ENCODE results near the gene MTF1.
"Not testable (repeated sequence)": the region's sequence is repeated elsewhere in the genome, so short reads cannot be mapped to it uniquely, and the experiment has no call there.

DNA sequence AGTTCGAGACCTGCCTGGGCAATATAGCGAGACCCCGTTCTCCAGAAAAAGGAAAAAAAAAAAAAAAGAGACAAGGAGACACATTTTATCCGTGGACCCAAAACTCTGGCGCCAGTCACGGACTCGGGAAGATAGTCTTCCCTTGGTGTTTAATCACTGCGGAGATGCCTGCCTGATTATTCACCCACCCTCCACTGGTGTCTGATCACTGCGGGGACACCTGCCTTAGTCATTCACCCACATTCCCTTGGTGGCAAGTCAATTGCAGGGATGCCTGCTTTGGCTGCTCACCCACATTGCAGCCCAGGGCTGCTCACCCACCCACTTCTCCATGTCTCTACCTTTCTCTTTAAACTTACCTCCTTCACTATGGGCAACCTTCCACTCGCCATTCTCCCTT lies 49.1 kb upstream of the MTF1 start:
- not testable (repeated sequence) for TF ChIP-seq EZH2 (IDR thresholded peaks at IDR 0.05; ENCODE audit: low read length, missing control alignments)
- TF ChIP-seq, protein P1, sequence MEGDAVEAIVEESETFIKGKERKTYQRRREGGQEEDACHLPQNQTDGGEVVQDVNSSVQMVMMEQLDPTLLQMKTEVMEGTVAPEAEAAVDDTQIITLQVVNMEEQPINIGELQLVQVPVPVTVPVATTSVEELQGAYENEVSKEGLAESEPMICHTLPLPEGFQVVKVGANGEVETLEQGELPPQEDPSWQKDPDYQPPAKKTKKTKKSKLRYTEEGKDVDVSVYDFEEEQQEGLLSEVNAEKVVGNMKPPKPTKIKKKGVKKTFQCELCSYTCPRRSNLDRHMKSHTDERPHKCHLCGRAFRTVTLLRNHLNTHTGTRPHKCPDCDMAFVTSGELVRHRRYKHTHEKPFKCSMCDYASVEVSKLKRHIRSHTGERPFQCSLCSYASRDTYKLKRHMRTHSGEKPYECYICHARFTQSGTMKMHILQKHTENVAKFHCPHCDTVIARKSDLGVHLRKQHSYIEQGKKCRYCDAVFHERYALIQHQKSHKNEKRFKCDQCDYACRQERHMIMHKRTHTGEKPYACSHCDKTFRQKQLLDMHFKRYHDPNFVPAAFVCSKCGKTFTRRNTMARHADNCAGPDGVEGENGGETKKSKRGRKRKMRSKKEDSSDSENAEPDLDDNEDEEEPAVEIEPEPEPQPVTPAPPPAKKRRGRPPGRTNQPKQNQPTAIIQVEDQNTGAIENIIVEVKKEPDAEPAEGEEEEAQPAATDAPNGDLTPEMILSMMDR (conservative IDR thresholded peaks at IDR 0.05 in 1 of 2, IDR thresholded peaks at IDR 0.05 in 1 of 2; ENCODE audit: low read depth in 1 of 2, low read length in 2 of 2), result not testable (repeated sequence)

All from fibroblast of lung (primary cell).